GM19351 (cell line): ENCODE results near the gene ROBO1.

Source experiments
- ATAC-seq: cut with Tn5 transposase; IDR thresholded peaks from one replicate; pipeline ENCODE4 v1.9.1; 2021; ENCODE audit warnings: mild to moderate bottlenecking, moderate library complexity; ENCODE audit not compliant: unreplicated experiment

ROBO1 gene

DNA sequence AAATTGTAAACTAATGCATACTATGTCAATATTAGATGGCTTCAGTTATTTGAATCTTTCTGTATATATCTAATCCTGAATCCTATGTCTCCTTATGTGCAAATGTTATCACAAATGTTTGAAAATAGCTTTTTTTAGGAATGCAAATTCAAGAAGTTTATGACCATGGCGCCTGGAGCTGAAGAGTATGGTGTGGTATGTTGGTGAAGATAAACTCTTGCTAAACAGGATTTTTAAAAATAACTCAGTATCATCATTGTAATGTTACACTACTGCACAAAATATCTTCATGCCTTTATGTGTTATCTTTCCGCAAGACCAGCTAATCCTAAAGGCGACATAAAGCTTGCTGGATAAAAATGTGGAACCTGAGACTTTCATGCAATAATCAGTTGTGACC, 382.6 kb downstream of the ROBO1 start:
- ATAC-seq = no peak

DNA sequence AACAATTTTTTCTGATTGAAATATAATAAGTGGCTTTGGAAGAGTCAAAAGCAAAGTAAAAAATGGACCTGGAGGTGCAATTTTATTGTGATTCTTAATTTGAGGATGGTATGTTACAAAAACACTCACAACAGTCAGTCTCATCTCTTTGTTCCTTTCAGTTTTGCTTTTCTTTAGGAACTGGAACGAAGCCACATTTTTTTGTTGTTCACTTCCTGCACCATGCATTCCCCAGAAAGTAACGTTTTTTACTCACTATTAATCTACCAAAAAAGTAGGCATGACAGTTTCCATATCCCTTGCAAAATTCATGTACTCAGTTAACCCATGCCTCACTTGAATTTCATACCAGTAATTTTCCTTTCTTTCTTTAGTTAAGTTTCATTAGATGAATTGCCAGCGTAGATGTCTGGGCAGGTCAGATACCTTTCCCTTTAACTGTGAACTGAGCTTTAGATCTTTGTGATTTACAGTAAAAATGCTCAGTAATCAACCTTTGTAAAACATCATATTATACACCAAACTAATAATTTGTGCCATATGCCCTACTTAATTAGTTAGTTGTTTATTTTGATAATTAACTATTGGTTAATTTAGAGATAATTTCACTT, 384.3 kb downstream of the ROBO1 start:
- no peak for ATAC-seq

DNA sequence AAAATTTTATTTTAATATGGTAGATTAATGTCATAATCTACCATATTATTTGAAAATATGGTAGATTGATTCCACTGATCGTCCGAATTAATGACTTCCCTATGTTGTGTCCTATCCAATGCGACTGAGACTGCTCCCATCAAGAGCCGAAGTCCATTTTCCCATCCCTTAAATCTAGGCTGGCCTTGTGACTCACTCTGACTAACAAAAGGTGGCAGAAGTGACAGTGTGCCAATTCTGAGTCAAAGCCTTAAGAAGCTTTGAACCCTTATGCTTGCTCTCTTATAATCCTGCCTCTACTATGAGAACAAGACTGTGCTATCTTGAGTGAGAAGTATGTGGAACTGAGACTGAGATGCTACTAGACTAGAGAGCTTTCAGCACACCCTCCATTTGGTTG, 387.2 kb downstream of the ROBO1 start:
- ATAC-seq = no peak

DNA sequence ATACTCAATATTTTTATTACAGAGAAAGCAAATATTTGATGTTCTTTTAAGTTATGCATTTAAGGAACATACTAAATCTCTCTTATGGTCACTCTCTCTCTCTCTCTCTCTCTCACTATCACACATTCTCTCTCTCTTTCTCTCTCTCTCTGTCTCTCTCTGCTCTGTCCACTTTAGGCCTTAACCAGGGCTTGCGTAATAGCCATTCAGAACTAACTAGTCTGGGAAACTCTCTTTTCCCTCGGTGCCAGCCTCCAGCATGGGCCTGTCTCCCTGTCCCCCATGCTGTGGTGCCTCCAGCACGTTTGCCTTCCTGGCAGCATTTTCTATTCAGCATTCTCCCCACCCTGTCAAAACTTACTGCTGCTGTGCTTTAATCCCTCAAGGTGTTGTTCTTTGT, 389.7 kb downstream of the ROBO1 start:
- no peak for ATAC-seq

- ATAC-seq = no peak
These were observed 398.5 kb downstream of the ROBO1 start for GRCh38 chr3:79369306-79369705.

DNA sequence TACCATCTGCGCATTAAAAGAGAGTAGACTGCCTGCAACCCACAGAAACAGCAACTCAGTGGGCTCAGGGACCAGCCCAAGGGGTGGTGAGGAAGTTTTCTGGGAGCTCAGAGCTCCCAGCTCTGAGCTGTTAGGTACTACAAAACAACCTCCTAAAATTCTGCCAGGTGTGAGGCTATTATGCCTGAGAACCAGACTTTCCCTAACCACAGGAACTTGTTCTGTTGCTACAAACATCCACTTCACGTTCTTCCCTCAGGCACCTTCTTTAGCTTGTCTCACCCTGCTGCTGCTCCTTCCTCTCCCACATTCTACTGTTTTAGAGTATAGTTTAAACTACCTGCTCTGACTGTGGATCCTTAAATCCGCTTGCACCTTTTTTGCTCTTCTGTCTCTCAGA, 399.4 kb downstream of the ROBO1 start:
- no peak for ATAC-seq

DNA sequence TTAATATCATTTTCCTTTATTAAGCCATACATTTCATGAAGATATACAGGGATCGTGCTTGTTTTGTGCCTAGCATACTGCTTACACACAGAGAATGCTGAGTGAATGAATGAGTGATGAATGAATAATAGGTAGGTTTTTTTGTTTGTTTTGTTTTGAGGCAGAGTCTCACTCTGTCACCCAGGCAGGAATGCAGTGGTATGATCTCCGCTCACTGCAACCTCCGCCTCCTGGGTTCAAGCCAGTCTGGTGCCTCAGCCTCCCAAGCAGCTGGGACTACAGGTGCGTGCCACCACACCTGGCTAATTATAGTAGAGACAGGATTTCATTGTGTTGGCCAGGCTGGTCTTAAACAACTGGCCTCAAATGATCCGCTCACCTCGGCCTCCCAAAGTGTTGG, 400.0 kb downstream of the ROBO1 start:
- no peak for ATAC-seq

GRCh38 chr3:79367066-79367465, 400.7 kb downstream of the ROBO1 start:
- ATAC-seq = no peak

DNA sequence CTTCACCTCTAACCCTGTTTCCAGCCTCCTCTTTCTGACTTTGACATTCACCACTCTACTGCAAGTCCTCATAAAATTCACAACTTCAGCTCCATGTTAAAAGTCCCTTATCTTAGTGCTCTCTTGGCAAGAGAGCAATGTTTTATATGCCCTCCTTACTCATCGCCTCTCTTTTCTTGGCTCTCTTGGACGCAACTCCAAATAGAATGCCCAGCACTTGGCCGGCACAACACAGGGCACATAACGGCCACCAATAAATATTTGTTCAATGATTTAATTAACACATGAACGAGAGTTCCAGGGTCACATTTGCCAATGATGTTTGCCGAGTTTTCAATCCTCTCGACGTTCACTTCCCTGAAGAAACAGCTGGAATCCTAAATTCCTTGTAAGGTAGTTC, 401.4 kb downstream of the ROBO1 start:
- ATAC-seq = no peak

GRCh38 chr3:79364784-79365183, 403.0 kb downstream of the ROBO1 start:
- no peak for ATAC-seq

DNA sequence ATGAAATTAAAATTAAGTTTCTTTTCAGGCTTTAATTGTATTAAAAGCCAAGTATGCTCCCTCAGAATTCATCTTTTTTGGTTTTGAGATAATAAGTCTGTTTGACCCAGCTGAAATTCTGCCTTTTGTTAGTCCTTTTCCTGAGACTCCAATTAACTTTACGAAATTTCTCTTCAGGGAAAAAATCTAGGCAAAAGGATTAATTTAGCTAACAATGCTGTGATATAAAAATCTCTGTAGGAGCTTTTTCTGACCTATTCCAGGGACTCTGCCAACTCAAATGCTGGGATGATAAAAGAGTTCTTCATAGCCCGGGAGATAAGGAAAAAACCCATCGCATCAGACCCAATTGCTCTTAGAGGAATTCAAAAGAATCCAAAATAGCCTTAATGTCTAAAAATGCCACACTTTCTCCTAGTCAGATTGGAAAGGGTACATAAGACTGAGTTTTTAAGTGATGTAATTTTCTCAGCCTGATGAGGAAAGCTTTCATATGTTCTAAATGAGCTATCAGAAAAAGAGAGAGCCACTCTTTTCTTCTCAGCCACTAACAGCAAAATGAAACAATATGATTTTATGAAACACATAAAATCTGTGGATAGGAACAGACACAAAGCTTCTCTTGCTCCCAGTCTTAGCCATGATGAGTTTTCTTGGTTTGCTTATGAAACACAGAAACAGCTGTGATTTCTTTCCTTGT, 405.1 kb downstream of the ROBO1 start:
- ATAC-seq = no peak

DNA sequence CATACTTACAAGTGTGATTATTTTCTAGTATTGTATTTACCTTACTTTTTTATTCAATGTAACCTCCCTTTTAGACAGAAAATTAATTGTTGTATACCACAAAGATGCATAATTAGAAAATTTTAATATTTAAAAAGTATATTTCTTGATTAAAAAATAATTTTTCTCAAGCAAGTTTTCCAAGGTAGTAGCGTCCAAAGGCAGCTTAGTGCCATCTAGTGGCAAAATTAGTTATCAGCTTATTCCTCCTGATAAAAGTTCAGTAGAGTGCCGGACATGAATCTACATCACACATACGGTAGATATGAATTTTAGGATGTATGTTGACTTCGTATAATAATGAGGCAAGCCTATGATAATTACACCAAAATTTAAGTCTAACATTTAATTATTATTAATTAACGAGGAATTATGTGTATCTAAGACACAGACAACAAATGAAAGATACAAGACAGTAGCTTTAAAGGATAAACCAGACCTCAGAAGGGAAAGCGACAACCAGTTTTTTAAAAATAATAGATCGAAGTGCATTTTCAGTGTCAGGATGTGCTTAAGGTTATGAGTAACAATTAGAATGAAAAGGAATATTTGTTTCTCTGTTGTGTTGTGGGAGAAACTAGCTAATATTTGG, 405.9 kb downstream of the ROBO1 start:
- peak; percentile 90 for ATAC-seq

- ATAC-seq = no peak
These were observed 409.5 kb downstream of the ROBO1 start for GRCh38 chr3:79358327-79358726.

GRCh38 chr3:79354179-79354688, 413.6 kb downstream of the ROBO1 start:
- no peak for ATAC-seq

- ATAC-seq = no peak
These were observed 416.1 kb downstream of the ROBO1 start for GRCh38 chr3:79351699-79352098.

DNA sequence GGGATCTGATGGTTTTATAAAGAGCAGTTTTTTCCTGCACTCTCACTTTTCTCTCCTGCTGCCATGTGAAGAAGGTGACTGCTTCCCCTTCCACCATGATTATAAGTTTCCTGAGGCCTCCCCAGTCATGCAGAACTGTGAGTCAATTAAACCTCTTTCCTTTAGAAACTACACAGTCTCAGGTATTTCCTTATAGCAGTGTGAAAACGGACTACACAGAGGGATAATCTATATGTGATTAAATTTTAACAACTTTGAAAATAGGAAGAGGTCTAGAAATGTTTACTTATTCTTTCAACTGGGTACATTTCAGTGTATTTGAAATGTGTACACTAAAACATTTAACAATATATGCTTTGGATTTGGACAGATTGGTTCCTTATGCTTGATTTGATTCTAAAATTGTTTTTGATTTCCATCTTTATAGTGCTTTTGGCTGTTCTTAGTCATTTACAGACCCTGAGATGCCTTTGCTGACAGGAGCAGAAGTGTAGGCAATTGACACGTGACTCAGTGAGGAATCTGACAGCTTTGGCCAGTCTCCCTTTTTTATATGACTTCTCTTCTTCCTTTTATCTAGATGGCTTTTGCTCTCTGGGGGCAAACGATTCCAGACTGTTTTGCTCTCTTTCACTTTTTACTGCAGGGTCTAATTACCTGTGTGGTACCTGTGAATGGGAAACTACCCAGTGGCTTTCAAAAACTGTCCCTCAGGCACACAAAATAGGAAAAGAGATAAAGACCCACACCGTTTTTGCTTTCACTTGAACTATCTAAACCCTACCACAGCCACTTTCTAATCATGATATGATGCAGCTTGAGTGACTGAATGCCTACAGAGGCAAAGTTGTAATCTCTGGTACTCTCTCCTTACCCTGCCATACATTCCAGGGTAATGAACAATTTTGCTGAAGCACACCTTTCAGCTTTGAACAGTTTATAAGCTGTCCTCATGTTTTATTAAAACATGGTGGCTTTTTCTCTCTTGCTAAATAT, 422.6 kb downstream of the ROBO1 start:
- no peak for ATAC-seq

GRCh38 chr3:79341961-79342360, 425.8 kb downstream of the ROBO1 start:
- ATAC-seq = no peak

DNA sequence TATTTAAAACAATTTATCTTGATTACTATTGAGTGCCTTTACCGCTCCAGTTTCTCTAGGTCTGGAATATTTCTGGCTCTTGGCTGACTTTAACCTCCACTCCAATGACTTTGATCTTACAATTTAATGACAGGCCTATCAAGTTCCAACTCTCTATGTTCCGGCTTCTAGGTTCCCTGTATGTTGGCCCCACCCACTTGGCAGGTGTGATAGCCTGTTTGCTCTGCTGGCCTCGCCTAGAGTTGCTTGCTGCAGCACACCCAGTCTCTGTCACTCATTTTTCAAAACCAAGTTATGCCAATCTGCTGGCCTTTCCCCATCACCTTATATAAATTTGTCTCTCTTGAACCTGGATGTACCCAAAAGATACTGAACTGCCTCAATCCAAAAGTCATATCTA, 428.0 kb downstream of the ROBO1 start:
- ATAC-seq = no peak

GRCh38 chr3:79337798-79338197, 430.0 kb downstream of the ROBO1 start:
- ATAC-seq = no peak

- no peak for ATAC-seq
These were observed 438.6 kb downstream of the ROBO1 start for GRCh38 chr3:79329154-79329553.

- ATAC-seq = no peak
These were observed 441.2 kb downstream of the ROBO1 start for GRCh38 chr3:79326642-79327041.
